GM12873 (cell line): ENCODE measurements around the gene MAGI2.

ENCODE experiments used
- TF ChIP-seq, protein P1 (sequence below): IDR thresholded peaks from 2 replicates; pipeline ENCODE4 v1.5.1; 2012; ENCODE audit warnings: low read depth, mild to moderate bottlenecking, moderate library complexity, low read length, control low read depth; ENCODE audit not compliant: insufficient read depth; ENCODE audit errors: missing control alignments

Gene MAGI2

DNA sequence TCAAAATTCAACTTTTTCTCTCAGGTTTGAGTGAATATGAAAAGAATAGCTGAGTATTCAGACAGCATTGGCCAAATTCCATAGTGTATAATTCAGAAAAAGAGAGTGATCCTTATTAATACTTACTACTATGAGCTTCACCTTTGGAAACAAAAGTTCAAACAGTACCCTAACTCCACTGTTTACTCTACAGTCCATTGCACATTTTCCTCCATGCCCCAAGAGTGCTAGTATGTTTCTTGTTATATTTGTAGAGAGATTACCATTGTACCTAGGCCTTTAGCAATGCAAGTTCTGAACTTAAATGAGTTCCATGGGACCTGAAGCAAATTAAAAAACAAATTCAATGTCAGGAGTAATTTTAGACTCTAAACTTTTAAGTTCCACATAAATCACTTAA, 48.1 kb downstream of the MAGI2 start:
- TF ChIP-seq, protein P1, sequence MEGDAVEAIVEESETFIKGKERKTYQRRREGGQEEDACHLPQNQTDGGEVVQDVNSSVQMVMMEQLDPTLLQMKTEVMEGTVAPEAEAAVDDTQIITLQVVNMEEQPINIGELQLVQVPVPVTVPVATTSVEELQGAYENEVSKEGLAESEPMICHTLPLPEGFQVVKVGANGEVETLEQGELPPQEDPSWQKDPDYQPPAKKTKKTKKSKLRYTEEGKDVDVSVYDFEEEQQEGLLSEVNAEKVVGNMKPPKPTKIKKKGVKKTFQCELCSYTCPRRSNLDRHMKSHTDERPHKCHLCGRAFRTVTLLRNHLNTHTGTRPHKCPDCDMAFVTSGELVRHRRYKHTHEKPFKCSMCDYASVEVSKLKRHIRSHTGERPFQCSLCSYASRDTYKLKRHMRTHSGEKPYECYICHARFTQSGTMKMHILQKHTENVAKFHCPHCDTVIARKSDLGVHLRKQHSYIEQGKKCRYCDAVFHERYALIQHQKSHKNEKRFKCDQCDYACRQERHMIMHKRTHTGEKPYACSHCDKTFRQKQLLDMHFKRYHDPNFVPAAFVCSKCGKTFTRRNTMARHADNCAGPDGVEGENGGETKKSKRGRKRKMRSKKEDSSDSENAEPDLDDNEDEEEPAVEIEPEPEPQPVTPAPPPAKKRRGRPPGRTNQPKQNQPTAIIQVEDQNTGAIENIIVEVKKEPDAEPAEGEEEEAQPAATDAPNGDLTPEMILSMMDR: no peak

DNA sequence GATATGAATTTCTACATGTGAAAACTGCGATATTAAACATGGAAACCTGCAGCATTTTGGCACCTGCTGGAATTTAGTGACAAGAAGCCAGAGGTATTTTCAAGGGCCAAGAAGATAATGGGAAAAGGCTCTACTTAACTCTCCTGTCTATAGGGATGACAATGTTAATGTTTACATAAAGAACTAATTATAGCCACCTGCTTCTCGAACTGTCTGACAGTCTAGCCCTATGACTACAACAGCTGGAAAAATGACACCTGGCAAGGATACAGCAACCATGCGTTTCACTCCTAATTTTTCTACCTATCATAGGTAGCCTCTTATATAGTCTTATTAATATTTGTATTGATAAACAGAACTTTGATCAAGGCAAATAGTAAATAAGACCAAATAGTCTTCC, 49.6 kb downstream of the MAGI2 start:
- TF ChIP-seq, protein P1: no peak

DNA sequence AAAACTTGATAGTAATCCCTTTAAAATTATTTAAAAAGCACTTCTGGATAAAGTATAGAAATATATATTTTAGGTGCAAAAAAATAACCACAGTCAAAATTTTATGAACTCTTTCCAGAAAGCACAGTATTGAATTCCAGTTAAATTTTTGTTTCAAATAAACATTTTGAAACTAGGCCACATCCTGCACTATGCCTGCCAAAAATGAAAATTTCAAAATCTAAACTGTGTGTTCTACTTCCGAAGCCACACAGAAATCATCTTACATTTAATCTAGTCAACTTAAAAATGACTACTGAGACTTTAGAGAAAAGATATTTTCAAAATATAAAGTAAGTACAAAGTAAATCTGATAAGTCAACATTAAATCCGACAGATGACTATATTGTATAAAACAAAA, 50.0 kb downstream of the MAGI2 start:
- TF ChIP-seq, protein P1: no peak

DNA sequence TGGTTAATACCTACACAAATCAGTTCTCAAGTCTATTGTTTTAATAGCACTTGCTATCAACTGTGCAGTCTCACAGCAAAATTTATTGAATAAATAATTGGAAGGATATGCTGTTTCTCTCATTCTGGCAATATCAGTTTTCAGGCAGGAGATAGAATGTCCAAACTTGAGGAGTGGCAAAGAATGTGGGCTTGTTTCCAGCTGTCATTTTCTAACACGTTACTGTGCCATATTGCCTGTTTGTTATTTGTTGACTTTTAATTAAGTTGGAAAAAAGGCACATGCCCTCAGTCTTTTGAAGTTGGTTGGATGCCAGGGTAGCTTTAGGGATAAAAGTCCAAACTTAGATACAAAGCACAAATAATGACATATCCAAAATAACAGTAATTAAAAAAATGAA, 52.2 kb downstream of the MAGI2 start:
- TF ChIP-seq, protein P1: no peak

DNA sequence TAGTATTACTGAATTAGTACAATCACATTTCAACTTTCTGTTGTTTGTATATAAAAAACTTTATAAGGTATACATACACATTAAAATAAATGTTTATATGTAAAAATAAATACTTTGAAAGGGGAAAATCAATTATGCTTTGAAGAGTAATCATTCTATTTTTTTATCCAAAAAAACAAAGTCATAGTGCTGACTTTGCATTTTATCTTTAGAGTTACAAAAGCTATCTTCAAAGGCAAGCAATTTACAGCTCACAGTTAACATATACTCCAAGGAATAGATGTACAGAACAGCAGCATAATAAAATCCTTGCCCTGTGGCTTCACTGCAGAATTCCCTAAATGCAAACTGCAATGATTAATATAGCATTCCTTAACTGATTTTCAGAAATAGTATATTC, 53.2 kb downstream of the MAGI2 start:
- TF ChIP-seq, protein P1: no peak

DNA sequence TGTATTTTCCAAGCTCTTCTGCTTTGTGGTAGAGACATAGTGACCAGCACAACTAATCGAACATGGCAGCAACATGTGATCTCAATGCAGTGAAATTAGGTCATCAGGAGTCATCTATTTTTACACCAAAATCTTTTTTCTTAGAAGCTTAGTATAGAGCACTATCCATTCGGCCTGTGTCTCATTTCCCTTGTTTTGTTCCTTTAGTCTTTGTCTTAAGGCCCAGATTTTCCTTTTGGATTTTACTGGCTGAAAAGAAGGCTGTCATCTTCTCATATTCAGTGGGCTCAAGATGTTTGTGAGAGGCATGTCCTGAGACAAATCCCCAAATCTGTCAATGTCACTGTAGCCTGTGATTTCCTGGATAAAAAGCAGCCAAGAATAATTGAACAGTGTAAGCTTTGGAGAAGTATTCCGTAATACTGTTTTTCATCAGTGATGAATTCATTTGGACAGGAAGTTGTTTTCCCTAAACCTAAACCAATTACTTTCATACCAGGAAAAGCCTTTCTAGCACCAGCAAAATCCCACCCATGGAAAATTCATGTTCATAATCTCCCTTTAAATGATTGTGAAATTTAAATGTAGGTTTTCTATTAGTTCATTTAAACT, 55.2 kb downstream of the MAGI2 start:
- TF ChIP-seq, protein P1: no peak

DNA sequence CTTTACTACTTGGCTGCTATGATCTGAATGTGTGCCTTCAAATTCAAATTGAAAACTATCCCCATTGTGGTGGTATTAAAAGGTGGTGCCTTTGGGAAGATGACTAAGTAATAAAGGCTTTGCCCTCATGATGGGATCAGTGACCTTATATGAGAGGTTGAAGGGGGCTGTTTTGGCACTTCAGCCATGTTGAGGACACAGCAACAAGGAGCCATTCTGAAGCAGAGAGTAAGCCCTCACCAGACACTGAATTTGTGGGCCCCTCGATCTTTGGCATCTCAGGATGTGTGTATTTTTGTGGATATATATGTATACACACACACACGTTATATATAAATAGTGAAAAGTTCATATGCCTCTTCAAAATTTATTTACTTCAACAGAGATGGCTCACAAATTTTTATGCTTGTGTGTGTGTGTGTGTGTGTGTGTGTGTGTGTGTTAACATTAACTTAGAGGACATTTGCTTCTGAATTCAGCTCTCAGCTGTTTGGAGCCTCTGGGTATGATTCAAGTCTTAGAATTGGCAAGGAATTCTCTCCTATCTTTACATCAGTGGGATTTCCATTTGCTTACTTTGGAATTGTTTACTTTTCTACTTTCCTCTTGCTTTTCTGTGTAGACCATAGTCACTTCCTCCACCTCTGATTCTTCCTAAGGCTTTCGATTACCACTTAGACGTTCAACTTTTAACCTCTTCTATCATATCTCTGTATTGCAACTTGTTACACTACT, 66.6 kb downstream of the MAGI2 start:
- TF ChIP-seq, protein P1: no peak
